Hepatocyte (in vitro differentiated cells): Measurements from ENCODE around the gene EPHB2.

Experiments
- EZH2 ChIP-seq: fragments of 200-600 bp; sonication (generic); IDR thresholded peaks from 2 replicates; pipeline ENCODE4 v1.6.1; 2016; ENCODE audit warnings: antibody characterized with exemption, mild to moderate bottlenecking, borderline replicate concordance
- EZH2phosphoT487 ChIP-seq: fragments of 200-600 bp; sonication (generic); IDR thresholded peaks from one replicate; pipeline ENCODE4 v1.6.1; 2018; ENCODE audit warnings: antibody characterized with exemption, mild to moderate bottlenecking, low read depth, moderate library complexity; ENCODE audit not compliant: unreplicated experiment, severe bottlenecking
- TF ChIP-seq, protein P1 (sequence below): fragments of 200-600 bp; sonication (generic); IDR thresholded peaks from 2 replicates; pipeline ENCODE4 v1.5.1; 2016; ENCODE audit warnings: antibody characterized with exemption, mild to moderate bottlenecking; ENCODE audit not compliant: poor library complexity

DNA sequence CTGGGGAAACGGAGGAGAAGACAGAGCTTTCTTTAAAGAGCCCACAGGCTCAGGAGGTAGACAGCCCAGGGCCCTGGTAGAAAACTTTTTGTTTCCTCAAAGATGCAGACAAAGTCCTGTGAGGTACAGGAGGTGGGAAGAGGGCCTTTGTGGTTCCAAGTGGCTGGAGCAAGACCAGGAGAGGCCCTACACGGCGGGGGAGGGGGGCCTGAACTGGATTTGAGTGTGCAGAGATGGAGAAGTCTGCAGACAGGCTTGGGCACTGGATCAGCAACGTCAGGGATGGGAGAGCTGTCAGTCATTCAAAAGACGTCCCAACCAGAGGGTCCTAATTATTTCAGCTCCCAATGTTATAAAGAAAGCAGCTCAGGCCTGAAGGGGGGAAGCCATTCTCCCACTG is 126.2 kb downstream of the EPHB2 start:
- TF ChIP-seq EZH2 = no peak
- TF ChIP-seq, protein P1, sequence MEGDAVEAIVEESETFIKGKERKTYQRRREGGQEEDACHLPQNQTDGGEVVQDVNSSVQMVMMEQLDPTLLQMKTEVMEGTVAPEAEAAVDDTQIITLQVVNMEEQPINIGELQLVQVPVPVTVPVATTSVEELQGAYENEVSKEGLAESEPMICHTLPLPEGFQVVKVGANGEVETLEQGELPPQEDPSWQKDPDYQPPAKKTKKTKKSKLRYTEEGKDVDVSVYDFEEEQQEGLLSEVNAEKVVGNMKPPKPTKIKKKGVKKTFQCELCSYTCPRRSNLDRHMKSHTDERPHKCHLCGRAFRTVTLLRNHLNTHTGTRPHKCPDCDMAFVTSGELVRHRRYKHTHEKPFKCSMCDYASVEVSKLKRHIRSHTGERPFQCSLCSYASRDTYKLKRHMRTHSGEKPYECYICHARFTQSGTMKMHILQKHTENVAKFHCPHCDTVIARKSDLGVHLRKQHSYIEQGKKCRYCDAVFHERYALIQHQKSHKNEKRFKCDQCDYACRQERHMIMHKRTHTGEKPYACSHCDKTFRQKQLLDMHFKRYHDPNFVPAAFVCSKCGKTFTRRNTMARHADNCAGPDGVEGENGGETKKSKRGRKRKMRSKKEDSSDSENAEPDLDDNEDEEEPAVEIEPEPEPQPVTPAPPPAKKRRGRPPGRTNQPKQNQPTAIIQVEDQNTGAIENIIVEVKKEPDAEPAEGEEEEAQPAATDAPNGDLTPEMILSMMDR = no peak
- TF ChIP-seq EZH2phosphoT487 = no peak
